H1 (cell line): ENCODE results near the gene SZT2. TPM values are rescaled to one million over a fixed set of nuclear protein-coding genes. Genes with fewer than 3 reads are reported as not detected.

Source experiments
- CTCF ChIA-PET: fragments of 300-600 bp; sonication (Branson Sonifier 250); formaldehyde crosslinking; loops from one replicate; lab custom pipeline; 2021; ENCODE audit not compliant: partially characterized antibody; lab: Charles Lee
- POLR2A ChIA-PET: fragments of 300-600 bp; sonication (Branson Sonifier 250); formaldehyde crosslinking; loops from one replicate; lab custom pipeline; 2021; ENCODE audit warnings: inconsistent platforms; ENCODE audit not compliant: partially characterized antibody; lab: Charles Lee
- DNase-seq, 2 experiments: peaks; one replicate each; pipeline versions ENCODE4 v3.0.0 to v3.0.0-alpha.2; 2010 to 2022; ENCODE audit warnings: low spot score in 2 of 2, low read depth in 1 of 2, mixed read lengths in 1 of 2
- FAIRE-seq: peaks from 2 replicates; lab custom pipeline; 2011; peaks lifted over from hg19 to GRCh38; lab: Jason Lieb, UNC
- H2AFZ ChIP-seq: 2 replicates; pipeline ENCODE4 v1.8.1; 2012; ENCODE audit warnings: low read length, inconsistent platforms
- H2AK5ac ChIP-seq: 2 replicates; pipeline ENCODE4 v1.6.1; 2013; ENCODE audit warnings: low read depth, low read length
- H2BK120ac ChIP-seq: replicated peaks from 2 replicates; pipeline ENCODE3; 2013; ENCODE audit warnings: low read depth, low read length, inconsistent platforms
- H2BK12ac ChIP-seq: 2 replicates; pipeline ENCODE4 v1.6.1; 2013; ENCODE audit warnings: low read depth, low read length
- H2BK15ac ChIP-seq: 2 replicates; pipeline ENCODE4 v1.6.1; 2013; ENCODE audit warnings: low read length
- H2BK20ac ChIP-seq: 2 replicates; pipeline ENCODE4 v1.6.1; 2013; ENCODE audit warnings: low read length
- H2BK5ac ChIP-seq: 2 replicates; pipeline ENCODE4 v1.6.1; 2013; ENCODE audit warnings: low read depth, low read length
- H3K14ac ChIP-seq: 2 replicates; pipeline ENCODE4 v1.6.1; 2013; ENCODE audit warnings: inconsistent platforms; ENCODE audit not compliant: insufficient read length
- H3K18ac ChIP-seq: 2 replicates; pipeline ENCODE4 v1.6.1; 2013; ENCODE audit warnings: low read length; ENCODE audit errors: extremely low read depth
- H3K23ac ChIP-seq: 2 replicates; pipeline ENCODE4 v1.6.1; 2013; ENCODE audit warnings: inconsistent platforms; ENCODE audit not compliant: insufficient read length
- H3K23me2 ChIP-seq: 2 replicates; pipeline ENCODE4 v1.6.1; 2013; ENCODE audit warnings: low read depth, low read length
- H3K27ac ChIP-seq: 2 replicates; pipeline ENCODE4 v1.6.1; 2011; ENCODE audit warnings: low read depth, low read length, inconsistent platforms
- H3K27me3 ChIP-seq, 4 experiments: replicated peaks in 1 of 4; 1 replicate in 1 of 4; 2 replicates in 3 of 4; pipeline versions ENCODE4 v1.6.1 to v1.8.1; 2011 to 2013; ENCODE audit warnings: low read length in 3 of 4, mild to moderate bottlenecking in 3 of 4, inconsistent platforms in 2 of 4, mixed read lengths in 2 of 4, moderate library complexity in 1 of 4; ENCODE audit not compliant: control insufficient read depth in 3 of 4, insufficient read depth in 3 of 4; ENCODE audit errors: extremely low read depth in 1 of 4
- H3K36me3 ChIP-seq, 4 experiments: 2 replicates each; pipeline versions ENCODE4 v1.6.1 to v1.8.1; 2011 to 2013; ENCODE audit warnings: mild to moderate bottlenecking in 4 of 4, low read length in 3 of 4, moderate library complexity in 2 of 4, control low read depth in 1 of 4, inconsistent platforms in 1 of 4; ENCODE audit not compliant: insufficient read depth in 4 of 4, control insufficient read depth in 2 of 4
- H3K4ac ChIP-seq: replicated peaks from 2 replicates; pipeline ENCODE3; 2013; ENCODE audit warnings: low read length, low read depth, mixed read lengths, inconsistent platforms; ENCODE audit not compliant: insufficient read length
- H3K4me1 ChIP-seq, 4 experiments: replicated peaks in 1 of 4; 1 replicate in 1 of 4; 2 replicates in 3 of 4; pipeline versions ENCODE4 v1.6.1 to v1.8.1; 2011 to 2013; ENCODE audit warnings: low read length in 3 of 4, inconsistent platforms in 2 of 4, mixed read lengths in 1 of 4; ENCODE audit not compliant: insufficient read depth in 4 of 4, control insufficient read depth in 3 of 4
- H3K4me2 ChIP-seq, 2 experiments: 2 replicates each; pipeline versions ENCODE4 v1.6.1 to v1.8.1; 2011 to 2013; ENCODE audit warnings: low read depth in 2 of 2, low read length in 2 of 2, control low read depth in 1 of 2, inconsistent platforms in 1 of 2, mild to moderate bottlenecking in 1 of 2; ENCODE audit not compliant: insufficient read depth in 1 of 2
- H3K4me3 ChIP-seq, 4 experiments: fragments of 200-600, 300-600 bp in 1 of 4; sonication (generic), shearing (Covaris generic), sonication (Bioruptor Twin) in 1 of 4; 2 replicates each; pipeline versions ENCODE4 v1.5.1 to v1.8.1; 2011 to 2016; ENCODE audit warnings: low read length in 4 of 4, low read depth in 3 of 4, control low read depth in 2 of 4, inconsistent platforms in 2 of 4, mild to moderate bottlenecking in 2 of 4, mixed read lengths in 1 of 4, moderate library complexity in 1 of 4; ENCODE audit not compliant: insufficient read depth in 2 of 4; ENCODE audit errors: extremely low read depth in 1 of 4
- H3K56ac ChIP-seq: replicated peaks from 2 replicates; pipeline ENCODE3; 2013; ENCODE audit warnings: low read depth, mild to moderate bottlenecking, mixed read lengths, low read length, inconsistent platforms; ENCODE audit not compliant: insufficient read length
- H3K79me1 ChIP-seq: 2 replicates; pipeline ENCODE4 v1.6.1; 2013; ENCODE audit warnings: low read depth, low read length, control low read depth
- H3K79me2 ChIP-seq, 2 experiments: 2 replicates each; pipeline versions ENCODE4 v1.6.1 to v1.8.1; 2012 to 2013; ENCODE audit warnings: low read length in 2 of 2, mild to moderate bottlenecking in 2 of 2, inconsistent platforms in 1 of 2; ENCODE audit not compliant: insufficient read depth in 2 of 2, control insufficient read depth in 1 of 2
- H3K9ac ChIP-seq, 4 experiments: replicated peaks in 1 of 4; 1 replicate in 1 of 4; 2 replicates in 3 of 4; pipeline versions ENCODE4 v1.6.1 to v1.8.1; 2011 to 2013; ENCODE audit warnings: low read depth in 3 of 4, low read length in 3 of 4, control low read depth in 2 of 4, mild to moderate bottlenecking in 2 of 4, moderate library complexity in 2 of 4, inconsistent platforms in 1 of 4; ENCODE audit errors: extremely low read depth in 1 of 4
- H3K9me3 ChIP-seq, 2 experiments: 2 replicates each; pipeline versions ENCODE4 v1.6.1 to v1.8.1; 2012 to 2013; ENCODE audit warnings: mild to moderate bottlenecking in 2 of 2, moderate library complexity in 2 of 2, control low read depth in 1 of 2, inconsistent platforms in 1 of 2, low read depth in 1 of 2, low read length in 1 of 2, mixed read lengths in 1 of 2; ENCODE audit not compliant: insufficient read depth in 2 of 2
- H4K20me1 ChIP-seq, 2 experiments: replicated peaks in 1 of 2; 2 replicates each; pipeline versions ENCODE3 to v1.8.1; 2011 to 2013; ENCODE audit warnings: inconsistent platforms in 2 of 2, low read length in 2 of 2, mild to moderate bottlenecking in 1 of 2; ENCODE audit not compliant: insufficient read depth in 2 of 2, control insufficient read depth in 1 of 2
- H4K5ac ChIP-seq: 2 replicates; pipeline ENCODE4 v1.6.1; 2013; ENCODE audit warnings: low read length, low read depth, mixed read lengths, inconsistent platforms; ENCODE audit not compliant: insufficient read length
- H4K8ac ChIP-seq: 2 replicates; pipeline ENCODE4 v1.8.0; 2013; ENCODE audit warnings: mild to moderate bottlenecking, moderate library complexity, low read length, inconsistent platforms; ENCODE audit not compliant: insufficient read depth; ENCODE audit errors: extremely low read depth
- H4K91ac ChIP-seq: replicated peaks from 2 replicates; pipeline ENCODE3; 2013; ENCODE audit warnings: low read length, mixed read lengths, inconsistent platforms; ENCODE audit not compliant: insufficient read length
- EGR1 ChIP-seq: IDR thresholded peaks from 2 replicates; pipeline ENCODE4 v1.6.1; 2011; ENCODE audit warnings: low read depth, low read length, borderline replicate concordance
- GABPA ChIP-seq: IDR thresholded peaks from 2 replicates; pipeline ENCODE4 v1.6.1; 2011; ENCODE audit warnings: mild to moderate bottlenecking, low read length, moderate library complexity, borderline replicate concordance; ENCODE audit not compliant: insufficient read depth
- GTF2F1 ChIP-seq: IDR thresholded peaks from 2 replicates; pipeline ENCODE4 v1.6.1; 2012; ENCODE audit warnings: low read depth, low read length, improper control_type of control experiment, borderline replicate concordance
- HDAC2 ChIP-seq, 2 experiments: fragments of 300-600 bp in 1 of 2; sonication (generic) in 1 of 2; IDR thresholded peaks; 2 replicates each; pipeline ENCODE4 v1.6.1; 2011 to 2012; ENCODE audit warnings: low read depth in 2 of 2, low read length in 2 of 2, mild to moderate bottlenecking in 2 of 2, moderate library complexity in 2 of 2, borderline replicate concordance in 1 of 2, inconsistent platforms in 1 of 2
- HDAC6 ChIP-seq: IDR thresholded peaks from one replicate; pipeline ENCODE4 v1.7.1; 2012; ENCODE audit warnings: low read depth, mild to moderate bottlenecking, inconsistent platforms, low read length, moderate library complexity
- KDM1A ChIP-seq: fragments of 200-600, 300-600 bp; sonication (generic); IDR thresholded peaks from 2 replicates; pipeline ENCODE4 v1.7.1; 2016; ENCODE audit warnings: mild to moderate bottlenecking, low read length, borderline replicate concordance
- KDM5A ChIP-seq: fragments of 200-600 bp; IDR thresholded peaks from 2 replicates; pipeline ENCODE4 v1.7.1; 2012; ENCODE audit warnings: mild to moderate bottlenecking, low read length, inconsistent platforms, mixed read lengths
- POLR2AphosphoS5 ChIP-seq: IDR thresholded peaks from 2 replicates; pipeline ENCODE4 v1.6.1; 2011; ENCODE audit warnings: low read depth, low read length
- RFX5 ChIP-seq: IDR thresholded peaks from 2 replicates; pipeline ENCODE4 v1.6.1; 2011; ENCODE audit warnings: low read depth, low read length, improper control_type of control experiment, borderline replicate concordance
- SP1 ChIP-seq: IDR thresholded peaks from 2 replicates; pipeline ENCODE4 v1.6.1; 2011; ENCODE audit warnings: low read depth, low read length
- SP4 ChIP-seq: IDR thresholded peaks from 2 replicates; pipeline ENCODE4 v1.6.1; 2012; ENCODE audit warnings: low read length, inconsistent platforms
- SUZ12 ChIP-seq: fragments of 200-600 bp; sonication (generic); IDR thresholded peaks from 2 replicates; pipeline ENCODE4 v1.6.1; 2012; ENCODE audit warnings: mild to moderate bottlenecking, inconsistent platforms, low read length, moderate library complexity, mixed read lengths
- WGBS, 2 experiments: shearing (Covaris generic) in 1 of 2; methylation state at CpG; one replicate each; pipeline versions ENCODE4 v1.1.6 to v1.1.7; 2013 to 2015; ENCODE audit warnings: low lambda C conversion rate in 2 of 2, mixed read lengths in 2 of 2, inconsistent platforms in 1 of 2, low coverage in 1 of 2, missing lambda C conversion rate in 1 of 2; ENCODE audit not compliant: insufficient replicate concordance in 2 of 2, insufficient coverage in 1 of 2, insufficient read length in 1 of 2; ENCODE audit errors: extremely low coverage in 1 of 2, missing lambda C conversion rate in 1 of 2; 5-methylcytosine and 5-hydroxymethylcytosine counted together
- polyA plus RNA-seq, 7 experiments: library from polyadenylated mRNA; depleted of rRNA in 3 of 7; stranded (reverse) in 5 of 7; unstranded in 2 of 7; fragments of >200 nt in 5 of 7; fragments of 200-250 nt in 2 of 7; gene quantifications; 1 replicate in 5 of 7; 2 replicates in 1 of 7; 4 replicates in 1 of 7; pipeline versions ENCODE4 v1.2.1 to v1.2.3, GENCODE V29; 2011 to 2013; ENCODE audit warnings: missing spikeins in 2 of 7, mixed read lengths in 2 of 7
- total RNA-seq: library from RNA; stranded (reverse); fragmentation: NEBNext Ultra II Directional; extraction: Animal tissue kit (Norgen Biotek cat#: 25700); gene quantifications from 2 replicates; pipeline ENCODE4 v1.2.1, GENCODE V29; 2021
- TF ChIP-seq, protein P1 (sequence below): IDR thresholded peaks from 2 replicates; pipeline ENCODE4 v1.6.1; 2011; ENCODE audit warnings: low read depth, mild to moderate bottlenecking, low read length; ENCODE audit not compliant: insufficient read depth

SZT2 gene
- total and polyA plus RNA-seq, 2 of the 8 experiments (the other 6 are each of a cell fraction or from before 2014, with no cell fraction given): 4.7 to 12.9 TPM

DNA sequence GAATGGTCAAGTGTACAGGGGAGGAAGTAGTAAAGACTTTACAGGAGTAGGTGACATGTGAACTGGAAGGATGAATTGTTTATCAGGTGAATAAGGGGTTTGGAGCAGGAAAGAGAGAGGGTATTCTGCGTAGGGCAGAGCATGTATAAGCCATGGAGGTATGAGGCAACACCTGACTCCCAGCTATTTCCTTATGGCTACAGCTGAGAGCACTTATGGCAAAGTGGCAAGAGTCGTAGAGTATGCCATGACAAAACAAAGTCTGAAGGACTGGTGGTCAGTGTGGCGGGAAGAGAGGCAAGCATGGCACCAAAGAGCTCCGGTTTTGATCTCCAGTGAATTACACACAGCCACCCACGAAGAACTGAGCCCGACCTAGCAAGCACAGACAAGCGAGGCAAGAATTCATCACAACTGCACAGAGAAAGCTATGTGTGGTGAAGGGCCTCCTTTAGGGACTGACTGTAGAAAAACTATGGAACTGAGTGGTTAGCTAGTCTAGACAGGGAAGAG lies 12.9 kb upstream of the SZT2 start:
- Histone ChIP-seq H4K5ac (no peak overlapping the region), H2BK5ac (no peak overlapping the region), H4K91ac (no peak overlapping the region), H3K27me3 (no peaks in the 10 kb centered on the region), H2BK12ac (no peak overlapping the region), H3K36me3 (no peaks in the 10 kb centered on the region), H3K9ac (no peak overlapping the region), H3K79me2 (no peaks in the 10 kb centered on the region), H2AFZ (no peak overlapping the region), H4K8ac (no peak overlapping the region), H3K27ac (no peak overlapping the region), H3K4ac (no peak overlapping the region), H3K4me1 (no peaks in the 10 kb centered on the region), H3K14ac (no peak overlapping the region), H3K4me3 (no peak overlapping the region), H3K9me3 (no peaks in the 10 kb centered on the region), H3K4me2 (no peak overlapping the region), H2BK20ac (no peak overlapping the region), H3K56ac (no peak overlapping the region), H3K23me2 (no peaks in the 10 kb centered on the region), H3K23ac (no peak overlapping the region), H2BK15ac (no peak overlapping the region), H3K18ac (no peak overlapping the region), H4K20me1 (no peaks in the 10 kb centered on the region), H2AK5ac (no peak overlapping the region), H2BK120ac (no peak overlapping the region), H3K79me1 (no peaks in the 10 kb centered on the region; the same call in 1 of the 2 replicates)
- FAIRE-seq: no peak
- 88% methylated on average over 7 of the region's 7 CpGs; no CpG with 5 or more reads in 1 of the 2 experiments for WGBS, 2 experiments
- ChIA-PET CTCF (interaction anchor here (0.7 to 1.4 kb wide), 9 partner anchors 19 to 277 kb away, joined by 3 to 4 read pairs (median 3); partner anchors contain the start of gene C1orf210), POLR2A (interaction anchor here (1.1 to 3.8 kb wide), 4 partner anchors 9 to 16 kb away, joined by 4 to 38 read pairs (median 16); partner anchors contain the start of genes ELOVL1, MED8 and SZT2)
- no peak for DNase-seq
- TF ChIP-seq KDM1A (no peak), SP1 (no peak), HDAC6 (no peak), HDAC2 (IDR thresholded peaks at IDR 0.05; ENCODE audit: borderline replicate concordance in 1 of 2, low read depth in 2 of 2, low read length in 2 of 2) (no peak), SUZ12 (no peak), KDM5A (no peak), RFX5 (no peak), GTF2F1 (no peak), POLR2AphosphoS5 (no peak), EGR1 (no peak), GABPA (no peak), SP4 (no peak)
- TF ChIP-seq, protein P1, sequence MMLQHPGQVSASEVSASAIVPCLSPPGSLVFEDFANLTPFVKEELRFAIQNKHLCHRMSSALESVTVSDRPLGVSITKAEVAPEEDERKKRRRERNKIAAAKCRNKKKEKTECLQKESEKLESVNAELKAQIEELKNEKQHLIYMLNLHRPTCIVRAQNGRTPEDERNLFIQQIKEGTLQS: no peak
